Measurements from ENCODE around the gene FGFR2. TPM values are rescaled to one million over a fixed set of nuclear protein-coding genes. Genes with fewer than 3 reads are reported as not detected.

Gene FGFR2
- total RNA-seq, 1 donor from 2014 or later = 4.4 TPM

DNA sequence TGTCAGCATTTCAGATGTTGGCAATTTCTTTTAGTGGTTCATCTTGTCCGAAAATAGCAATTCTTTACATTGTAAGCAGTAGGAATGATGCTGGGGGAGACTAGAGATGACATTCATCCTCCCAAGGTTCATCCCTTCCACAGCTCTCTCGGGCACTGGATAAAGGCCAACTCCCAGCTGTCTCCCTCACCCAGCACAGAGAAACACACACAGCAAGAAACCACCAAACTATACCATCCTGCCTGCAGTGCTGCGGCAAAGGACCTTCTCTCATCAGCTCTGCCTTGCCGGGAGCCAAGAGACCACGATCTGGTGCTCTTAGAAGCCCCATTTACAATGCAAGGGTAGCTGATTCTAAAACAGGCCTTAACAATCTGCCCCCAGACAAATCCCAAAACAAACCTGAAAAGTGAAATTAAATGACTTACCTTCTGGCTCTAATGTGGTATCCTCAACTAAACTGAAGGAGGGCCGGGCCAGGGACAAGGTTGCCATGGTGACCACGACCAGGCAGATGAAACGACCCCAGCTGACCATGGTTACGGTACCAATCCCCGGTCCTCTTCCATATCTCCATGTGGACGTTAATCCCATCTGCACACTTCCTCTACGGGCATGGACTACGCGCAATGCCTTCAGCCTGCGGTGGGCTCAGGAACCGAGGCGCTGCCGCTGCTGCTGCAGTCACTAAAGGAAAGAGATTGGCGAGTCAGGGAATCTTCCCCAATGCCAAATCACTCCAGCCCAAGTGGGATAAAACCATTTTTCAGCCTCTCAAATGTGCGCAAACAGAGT, 4.8 kb downstream of the FGFR2 start:
- H3K4me3 ChIP-seq = no peak overlapping the region
- TF ChIP-seq, protein P1, sequence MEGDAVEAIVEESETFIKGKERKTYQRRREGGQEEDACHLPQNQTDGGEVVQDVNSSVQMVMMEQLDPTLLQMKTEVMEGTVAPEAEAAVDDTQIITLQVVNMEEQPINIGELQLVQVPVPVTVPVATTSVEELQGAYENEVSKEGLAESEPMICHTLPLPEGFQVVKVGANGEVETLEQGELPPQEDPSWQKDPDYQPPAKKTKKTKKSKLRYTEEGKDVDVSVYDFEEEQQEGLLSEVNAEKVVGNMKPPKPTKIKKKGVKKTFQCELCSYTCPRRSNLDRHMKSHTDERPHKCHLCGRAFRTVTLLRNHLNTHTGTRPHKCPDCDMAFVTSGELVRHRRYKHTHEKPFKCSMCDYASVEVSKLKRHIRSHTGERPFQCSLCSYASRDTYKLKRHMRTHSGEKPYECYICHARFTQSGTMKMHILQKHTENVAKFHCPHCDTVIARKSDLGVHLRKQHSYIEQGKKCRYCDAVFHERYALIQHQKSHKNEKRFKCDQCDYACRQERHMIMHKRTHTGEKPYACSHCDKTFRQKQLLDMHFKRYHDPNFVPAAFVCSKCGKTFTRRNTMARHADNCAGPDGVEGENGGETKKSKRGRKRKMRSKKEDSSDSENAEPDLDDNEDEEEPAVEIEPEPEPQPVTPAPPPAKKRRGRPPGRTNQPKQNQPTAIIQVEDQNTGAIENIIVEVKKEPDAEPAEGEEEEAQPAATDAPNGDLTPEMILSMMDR (IDR thresholded peaks at IDR 0.05) = no peak
- no peaks in the 10 kb centered on the region for H3K36me3 ChIP-seq
- H3K27ac ChIP-seq = no peak overlapping the region
- H3K4me1 ChIP-seq = peaks cover 0 to 3% of the 10 kb centered on the region in 2 donors
- H3K9me3 ChIP-seq = no peaks in the 10 kb centered on the region
- DNase-seq (ENCODE audit: low spot score in 2 of 2) = no peak
- no peaks in the 10 kb centered on the region for H3K27me3 ChIP-seq
- intact Hi-C loops (cut with DNase I) = no loop called here

DNA sequence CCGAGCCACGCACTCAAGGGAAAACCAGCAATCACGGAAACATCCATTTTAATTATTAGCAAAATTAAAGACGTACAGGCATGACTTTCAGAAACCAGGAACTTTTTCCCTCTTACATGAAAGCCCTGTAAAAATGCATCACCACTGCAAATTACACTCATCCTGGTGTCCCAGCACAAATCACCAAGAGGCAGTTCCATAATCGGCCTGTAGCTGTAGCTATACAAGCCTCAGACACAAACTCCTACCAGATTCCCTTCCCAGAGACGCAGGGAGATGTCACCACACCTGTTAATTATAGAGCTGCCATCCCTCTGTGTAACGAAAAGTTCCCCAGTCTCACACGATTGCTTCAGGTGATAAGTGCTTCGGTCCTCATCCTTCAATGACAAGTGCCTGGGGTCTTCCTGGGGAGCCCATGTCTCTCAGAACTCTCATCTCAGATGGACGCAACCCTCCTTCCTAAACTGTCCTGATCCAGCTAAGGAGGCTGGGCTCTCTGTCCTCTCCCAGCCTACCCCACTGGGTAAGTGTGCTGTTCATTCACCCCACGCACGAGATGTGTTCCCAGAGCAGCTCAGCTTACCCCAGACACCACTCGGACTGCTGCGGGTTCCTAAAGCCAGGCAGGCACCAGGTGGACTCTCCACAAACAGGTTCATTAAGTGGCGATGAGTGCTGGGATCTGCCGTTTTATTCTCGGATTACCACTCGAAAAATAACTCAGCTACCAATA, 5.9 kb downstream of the FGFR2 start:
- Histone ChIP-seq H3K27me3 (no peaks in the 10 kb centered on the region), H3K9me3 (no peaks in the 10 kb centered on the region), H3K4me1 (peaks cover 0 to 3% of the 10 kb centered on the region in 2 donors), H3K36me3 (no peaks in the 10 kb centered on the region), H3K27ac (no peak overlapping the region), H3K4me3 (no peak overlapping the region)
- DNase-seq (ENCODE audit: low spot score in 2 of 2) = no peak
- intact Hi-C loops (cut with DNase I) = no loop called here
- TF ChIP-seq, protein P1 (IDR thresholded peaks at IDR 0.05) = no peak

DNA sequence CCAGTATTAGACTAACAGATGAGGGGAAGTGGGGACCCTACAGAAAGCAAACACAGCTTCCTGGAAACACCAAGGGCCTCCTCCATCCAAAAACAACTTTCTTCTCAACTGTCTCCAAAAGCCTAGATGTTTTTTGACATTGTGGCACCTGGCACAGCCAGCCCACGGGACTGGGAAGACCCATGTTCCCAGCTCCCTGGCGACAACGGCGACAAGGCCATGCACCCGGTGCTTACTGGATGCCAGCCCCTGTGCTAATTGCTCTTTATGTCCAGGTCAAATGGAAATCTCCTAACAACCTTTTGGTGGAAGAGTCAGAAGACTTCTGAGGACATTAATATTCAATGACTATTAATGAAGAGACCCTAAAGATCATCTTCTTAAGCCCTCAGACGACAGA, 7.1 kb downstream of the FGFR2 start:
- Histone ChIP-seq H3K36me3 (no peaks in the 10 kb centered on the region), H3K27ac (no peak overlapping the region), H3K27me3 (no peaks in the 10 kb centered on the region), H3K9me3 (no peaks in the 10 kb centered on the region), H3K4me1 (peaks cover 0 to 3% of the 10 kb centered on the region in 2 donors), H3K4me3 (no peak overlapping the region)
- intact Hi-C loops (cut with DNase I) = no loop called here
- DNase-seq (ENCODE audit: low spot score in 2 of 2) = no peak
- TF ChIP-seq, protein P1 (IDR thresholded peaks at IDR 0.05) = no peak

DNA sequence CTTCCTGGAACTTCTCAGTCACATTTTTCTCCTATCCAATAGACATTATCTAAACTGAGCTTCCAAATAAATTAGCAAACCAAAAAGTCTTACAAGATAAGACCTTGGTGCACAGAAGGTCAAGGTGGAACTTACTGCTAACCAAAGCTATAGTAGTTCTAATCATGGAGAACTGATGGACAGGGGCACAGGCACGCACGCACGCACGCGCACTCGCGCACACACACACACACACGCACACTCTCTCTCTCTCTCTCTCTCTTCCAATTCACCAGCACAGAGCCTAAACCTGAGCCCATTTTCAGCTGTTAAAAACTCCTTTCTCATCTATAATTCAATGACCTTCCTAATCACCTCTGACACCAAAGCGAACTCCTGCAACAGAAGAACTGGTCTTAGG, 7.5 kb downstream of the FGFR2 start:
- no peaks in the 10 kb centered on the region for H3K4me1 ChIP-seq
- no peaks in the 10 kb centered on the region for H3K27me3 ChIP-seq
- no peak overlapping the region for H3K27ac ChIP-seq
- no peaks in the 10 kb centered on the region for H3K9me3 ChIP-seq
- intact Hi-C loops (cut with DNase I) = no loop called here
- H3K4me3 ChIP-seq = no peak overlapping the region
- H3K36me3 ChIP-seq = no peaks in the 10 kb centered on the region
- TF ChIP-seq, protein P1 (IDR thresholded peaks at IDR 0.05) = no peak
- DNase-seq (ENCODE audit: low spot score in 2 of 2) = no peak

DNA sequence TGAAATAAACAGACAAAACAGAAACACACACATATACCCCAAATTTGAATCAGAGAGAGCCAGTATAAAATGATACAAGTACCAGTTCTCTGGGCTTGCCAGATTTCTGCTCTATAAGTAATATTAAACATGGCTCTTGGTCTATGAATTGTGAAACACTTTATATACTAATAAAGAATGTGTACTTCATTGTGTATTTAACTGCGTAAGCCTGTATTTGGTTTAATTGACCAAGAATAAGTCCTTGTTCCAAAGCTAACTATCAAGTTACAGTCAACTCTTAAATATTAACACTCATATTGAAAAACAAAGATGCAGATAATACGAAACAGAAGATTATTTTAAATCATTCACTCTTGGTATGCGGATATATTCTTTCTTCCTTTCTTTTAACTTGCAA, 8.7 kb downstream of the FGFR2 start:
- Histone ChIP-seq H3K27me3 (no peaks in the 10 kb centered on the region), H3K27ac (no peak overlapping the region), H3K4me1 (no peaks in the 10 kb centered on the region), H3K9me3 (no peaks in the 10 kb centered on the region), H3K4me3 (no peak overlapping the region), H3K36me3 (no peaks in the 10 kb centered on the region)
- TF ChIP-seq, protein P1 (IDR thresholded peaks at IDR 0.05) = no peak
- intact Hi-C loops (cut with DNase I) = no loop called here
- no peak for DNase-seq (ENCODE audit: low spot score in 2 of 2)

All from ascending aorta (tissue), 2 donors.